Measurements from ENCODE around the gene ITPR1. TPM values are rescaled to one million over a fixed set of nuclear protein-coding genes. Genes with fewer than 3 reads are reported as not detected.

The ITPR1 gene
- total RNA-seq, 1 donor from 2014 or later, result 11.2 TPM

GRCh38 chr3:4885316-4885715 lies 392.2 kb downstream of the ITPR1 start:
- DNase-seq (ENCODE audit: low spot score, unreplicated experiment), result no peak
- Mint-ChIP-seq H3K4me3 (ENCODE audit: low read depth) (no peak overlapping the region), H3K4me1 (ENCODE audit: low read depth) (peaks cover 2% of the 10 kb centered on the region), H3K27me3 (peaks cover 11% of the 10 kb centered on the region), H3K36me3 (ENCODE audit: insufficient read depth) (no peaks in the 10 kb centered on the region), H3K27ac (no peak overlapping the region), H3K9me3 (ENCODE audit: low read depth) (no peaks in the 10 kb centered on the region)
- TF ChIP-seq CTCF (IDR thresholded peaks at IDR 0.05; ENCODE audit: unreplicated experiment), result no peak

- Mint-ChIP-seq H3K9me3 (ENCODE audit: low read depth) (no peaks in the 10 kb centered on the region), H3K36me3 (ENCODE audit: insufficient read depth) (no peaks in the 10 kb centered on the region), H3K27me3 (peaks cover 12% of the 10 kb centered on the region), H3K4me1 (ENCODE audit: low read depth) (peaks cover 2% of the 10 kb centered on the region), H3K4me3 (ENCODE audit: low read depth) (no peak overlapping the region), H3K27ac (no peak overlapping the region)
- TF ChIP-seq CTCF (IDR thresholded peaks at IDR 0.05; ENCODE audit: unreplicated experiment), result no peak
- no peak for DNase-seq (ENCODE audit: low spot score, unreplicated experiment)
Measured at GRCh38 chr3:4886448-4886847, 393.3 kb downstream of the ITPR1 start.

- no peak overlapping the region for H3K27ac Mint-ChIP-seq
- TF ChIP-seq CTCF (IDR thresholded peaks at IDR 0.05; ENCODE audit: unreplicated experiment), result no peak
Measured at GRCh38 chr3:4887177-4887576, 394.0 kb downstream of the ITPR1 start.

GRCh38 chr3:4888913-4889846 lies 396.0 kb downstream of the ITPR1 start:
- peaks cover 2% of the 10 kb centered on the region for H3K4me1 Mint-ChIP-seq (ENCODE audit: low read depth)
- H3K27me3 Mint-ChIP-seq, result peaks cover 20% of the 10 kb centered on the region
- no peak for TF ChIP-seq CTCF (IDR thresholded peaks at IDR 0.05; ENCODE audit: unreplicated experiment)
- no peak for DNase-seq (ENCODE audit: low spot score, unreplicated experiment)
- no peak overlapping the region for H3K4me3 Mint-ChIP-seq (ENCODE audit: low read depth)
- no peaks in the 10 kb centered on the region for H3K9me3 Mint-ChIP-seq (ENCODE audit: low read depth)
- no peak overlapping the region for H3K27ac Mint-ChIP-seq
- H3K36me3 Mint-ChIP-seq (ENCODE audit: insufficient read depth), result no peaks in the 10 kb centered on the region

More at GRCh38 chr3:4887177-4887576, 394.0 kb downstream of the ITPR1 start:
- Mint-ChIP-seq H3K9me3 (ENCODE audit: low read depth) (no peaks in the 10 kb centered on the region), H3K27me3 (peaks cover 14% of the 10 kb centered on the region), H3K36me3 (ENCODE audit: insufficient read depth) (no peaks in the 10 kb centered on the region), H3K4me3 (ENCODE audit: low read depth) (no peak overlapping the region), H3K4me1 (ENCODE audit: low read depth) (peaks cover 2% of the 10 kb centered on the region)
- DNase-seq (ENCODE audit: low spot score, unreplicated experiment), result no peak

GRCh38 chr3:4889896-4890295 lies 396.7 kb downstream of the ITPR1 start:
- no peak overlapping the region for H3K27ac Mint-ChIP-seq
- H3K9me3 Mint-ChIP-seq (ENCODE audit: low read depth), result no peaks in the 10 kb centered on the region
- H3K36me3 Mint-ChIP-seq (ENCODE audit: insufficient read depth), result no peaks in the 10 kb centered on the region
- TF ChIP-seq CTCF (IDR thresholded peaks at IDR 0.05; ENCODE audit: unreplicated experiment), result no peak
- H3K27me3 Mint-ChIP-seq, result peaks cover 20% of the 10 kb centered on the region
- no peak overlapping the region for H3K4me3 Mint-ChIP-seq (ENCODE audit: low read depth)
- H3K4me1 Mint-ChIP-seq (ENCODE audit: low read depth), result peaks cover 2% of the 10 kb centered on the region
- no peak for DNase-seq (ENCODE audit: low spot score, unreplicated experiment)
